OCI-M2 (cell line): Measurements from ENCODE around the gene RPS15.
"Not testable (repeated sequence)": the region's sequence is repeated elsewhere in the genome, so short reads cannot be mapped to it uniquely, and the experiment has no call there.

ENCODE experiments used
- DNase-seq: peaks from one replicate; lab custom pipeline; 2025; ENCODE audit not compliant: unreplicated experiment; lab: John Stamatoyannopoulos, UW

RPS15 gene

DNA sequence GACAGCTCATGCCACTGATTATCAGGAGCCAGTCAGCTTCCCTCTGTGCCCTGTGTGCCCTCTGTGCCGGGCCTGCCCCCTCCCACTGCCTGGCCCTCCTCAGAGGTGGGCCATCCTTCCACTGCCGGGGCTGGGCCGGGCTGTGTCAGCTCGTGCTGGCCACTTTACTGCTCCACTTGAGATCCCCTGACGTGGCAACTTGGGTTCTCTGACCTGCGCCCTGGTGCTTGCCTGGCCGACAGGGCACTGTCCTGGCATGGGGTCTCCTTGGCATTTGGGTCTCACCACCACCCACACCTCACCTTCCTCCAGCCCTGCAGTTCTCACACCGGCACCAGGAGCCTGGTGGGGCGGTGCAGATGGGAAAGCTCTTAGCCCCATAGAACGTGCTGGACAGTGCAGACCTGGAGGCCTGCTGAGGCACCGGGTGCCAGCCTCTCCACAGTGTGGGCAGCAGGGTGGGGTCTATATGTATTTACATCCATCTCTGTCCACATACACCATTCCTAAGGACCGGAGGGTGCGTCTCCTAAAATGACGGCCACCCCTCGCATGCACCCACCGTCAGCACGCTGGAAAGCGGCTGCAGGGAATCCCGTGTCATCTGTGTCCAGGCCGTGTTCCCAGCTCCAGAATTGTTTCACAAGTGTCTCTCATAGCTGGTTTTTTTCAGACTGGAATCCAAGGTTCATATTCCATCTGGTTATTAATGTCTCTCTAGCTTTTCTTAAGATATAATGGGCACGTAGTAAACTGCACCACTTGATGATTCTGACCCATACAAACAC, 19.1 kb upstream of the RPS15 start:
- no peak for DNase-seq

DNA sequence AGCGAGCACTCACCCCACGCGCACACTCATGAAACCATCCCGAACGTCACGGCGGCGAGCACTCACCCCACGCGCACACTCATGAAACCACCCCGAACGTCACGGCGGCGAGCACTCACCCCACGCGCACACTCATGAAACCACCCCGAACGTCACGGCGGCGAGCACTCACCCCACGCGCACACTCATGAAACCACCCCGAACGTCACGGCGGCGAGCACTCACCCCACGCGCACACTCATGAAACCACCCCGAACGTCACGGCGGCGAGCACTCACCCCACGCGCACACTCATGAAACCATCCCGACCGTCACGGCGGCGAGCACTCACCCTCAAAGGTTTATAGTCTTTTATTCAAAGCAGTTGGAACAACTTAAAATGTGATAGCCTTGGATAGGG, 18.1 kb upstream of the RPS15 start:
- DNase-seq: not testable (repeated sequence)

DNA sequence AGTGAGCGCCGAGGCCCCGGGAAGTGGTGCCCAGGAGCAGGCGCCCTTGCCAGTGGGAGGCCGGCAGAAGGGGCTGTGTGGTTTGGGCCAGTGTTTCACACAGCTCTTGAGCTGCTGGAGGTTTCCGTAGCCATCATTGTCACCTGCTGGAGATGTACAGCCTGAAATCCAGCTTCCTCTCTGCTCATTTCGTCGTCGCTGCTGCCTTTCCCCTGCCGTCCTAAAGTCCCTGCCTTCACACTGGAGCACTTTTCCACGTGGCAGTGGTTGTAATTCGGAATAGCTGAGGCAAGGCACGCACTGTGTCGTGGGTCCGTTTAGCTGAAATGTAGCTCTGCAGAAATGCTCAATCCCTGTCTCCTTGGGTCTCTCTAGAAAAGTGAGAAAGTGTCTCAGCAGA, 17.6 kb upstream of the RPS15 start:
- DNase-seq: no peak

DNA sequence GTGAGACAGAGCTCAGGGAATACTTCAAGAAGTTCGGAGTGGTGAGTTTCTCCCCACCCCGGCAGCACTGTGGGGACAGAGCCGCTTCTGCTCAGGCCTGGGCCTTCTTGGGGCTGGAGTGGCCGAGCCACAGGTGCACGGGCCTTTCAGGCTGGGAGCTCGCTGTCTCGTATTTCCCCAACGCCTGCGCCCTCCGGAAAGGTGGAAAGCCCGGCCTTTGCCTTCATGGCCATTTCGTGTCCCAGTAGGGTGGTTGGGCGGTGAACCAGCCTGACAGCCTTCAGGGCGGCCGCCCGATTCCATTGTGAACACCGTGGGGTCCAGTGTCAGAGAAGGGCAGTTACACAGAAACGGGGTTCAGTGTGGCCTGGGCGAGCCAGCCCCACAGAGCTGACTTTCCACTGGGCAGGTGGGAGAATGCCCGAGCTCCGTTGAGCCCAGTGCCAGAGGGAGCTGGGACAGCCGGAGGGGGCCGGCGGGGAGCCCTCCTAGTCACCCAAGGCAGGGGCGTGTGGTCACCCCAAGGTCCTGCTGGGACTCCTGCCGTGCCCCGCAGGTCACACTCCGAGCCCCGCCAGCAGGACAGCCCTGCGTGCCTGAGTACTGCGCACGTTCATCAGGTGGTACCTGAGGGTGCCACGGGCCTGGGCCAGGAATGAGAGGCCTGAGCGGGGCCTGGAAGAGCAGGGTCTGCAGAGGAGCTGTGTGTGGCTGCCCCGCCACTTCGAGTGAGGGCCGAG, 16.8 kb upstream of the RPS15 start:
- DNase-seq: no peak

GRCh38 chr19:1421958-1422305, 16.3 kb upstream of the RPS15 start:
- no peak for DNase-seq

DNA sequence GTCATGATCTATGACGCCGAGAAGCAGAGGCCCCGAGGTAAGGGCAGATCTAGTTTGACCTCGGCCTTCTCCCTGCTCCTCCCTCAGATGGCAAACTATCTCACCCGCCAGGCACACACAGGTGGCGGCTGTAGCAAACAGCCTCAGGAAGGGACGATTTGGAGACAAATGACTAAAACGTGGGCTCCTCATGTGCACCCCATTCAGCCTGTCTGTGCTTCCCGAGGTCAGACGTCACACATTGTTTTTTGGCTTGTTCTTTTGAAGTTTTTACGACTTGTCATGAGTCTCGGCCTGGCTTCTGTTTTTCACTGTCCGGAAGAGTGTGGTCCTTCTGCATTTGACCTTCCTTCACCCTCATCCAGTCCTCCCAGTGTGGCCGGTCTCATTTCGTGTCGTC, 15.8 kb upstream of the RPS15 start:
- no peak for DNase-seq

GRCh38 chr19:1422943-1423342, 15.3 kb upstream of the RPS15 start:
- DNase-seq: no peak

DNA sequence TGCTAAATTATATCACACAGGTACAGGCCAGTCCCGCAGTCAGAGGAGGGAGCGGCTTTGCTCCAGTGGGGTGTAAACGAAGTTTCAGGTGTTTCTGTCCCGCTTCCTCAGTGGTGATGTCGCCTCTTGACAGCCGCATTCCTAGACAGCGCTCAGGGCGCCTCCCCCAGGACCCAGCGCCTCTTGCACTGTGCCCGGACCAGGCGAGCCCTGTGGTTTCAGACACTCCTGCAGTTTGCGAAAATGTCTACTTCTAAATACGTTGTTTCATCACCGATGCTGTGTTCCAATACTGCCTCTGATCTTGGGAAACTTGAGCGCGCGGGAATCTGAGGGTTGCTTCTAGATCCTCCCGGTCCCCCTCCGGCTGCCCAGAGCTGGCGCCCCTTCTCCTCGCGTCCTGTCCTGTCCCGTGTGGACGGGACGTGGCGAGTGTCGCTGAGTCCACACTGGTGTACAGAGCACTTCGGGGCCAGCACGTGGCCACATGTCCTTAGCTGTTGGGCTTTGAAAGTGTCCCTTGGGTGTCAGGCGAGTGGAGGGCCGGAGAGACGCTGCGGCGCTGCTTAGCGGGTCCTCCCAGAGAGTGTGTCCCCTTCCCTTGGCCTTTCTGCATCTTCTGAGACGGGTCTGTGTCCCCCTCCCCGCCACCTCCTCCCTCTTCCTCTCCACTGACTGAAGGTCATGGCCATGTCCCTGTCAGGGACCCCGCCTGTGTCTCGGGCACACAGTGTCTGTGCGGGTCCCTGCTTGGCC, 14.6 kb upstream of the RPS15 start:
- no peak for DNase-seq

GRCh38 chr19:1424192-1424955, 13.8 kb upstream of the RPS15 start:
- no peak for DNase-seq

DNA sequence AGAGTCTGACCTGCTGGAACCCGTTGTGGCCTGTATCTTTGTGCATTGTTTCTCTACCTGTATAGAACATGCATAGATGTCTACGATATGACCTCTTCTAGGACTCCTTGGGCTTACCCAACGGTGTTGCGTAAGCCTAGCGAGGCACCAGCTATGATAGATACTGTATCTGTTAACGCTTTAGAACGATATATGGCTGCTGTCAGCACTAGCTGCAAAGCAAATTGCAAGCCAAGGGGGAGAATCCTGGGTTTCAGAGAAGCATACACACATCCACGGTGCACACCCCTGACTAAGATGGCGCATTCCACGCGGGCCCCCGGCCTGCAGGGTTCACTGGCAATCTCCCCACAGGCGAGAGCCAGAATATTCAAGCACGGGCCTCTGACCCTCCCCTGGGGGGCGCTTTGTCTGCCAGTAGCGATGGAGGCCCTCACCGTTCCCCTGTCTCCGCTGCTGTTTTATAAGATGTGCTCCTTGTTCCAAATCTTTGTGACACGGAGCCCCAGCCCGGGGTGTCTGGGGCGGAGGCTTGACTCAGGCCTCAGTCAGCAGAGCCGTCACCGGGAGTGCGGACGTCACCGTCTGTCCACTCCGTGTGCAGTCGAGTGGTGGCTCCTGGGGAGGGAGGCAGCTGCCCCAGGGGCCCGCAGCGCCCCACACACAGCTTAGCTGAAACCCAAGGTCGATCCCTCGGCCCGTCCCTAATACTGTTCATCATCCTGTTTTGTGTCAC, 12.9 kb upstream of the RPS15 start:
- no peak for DNase-seq

GRCh38 chr19:1425902-1426301, 12.3 kb upstream of the RPS15 start:
- DNase-seq: no peak

DNA sequence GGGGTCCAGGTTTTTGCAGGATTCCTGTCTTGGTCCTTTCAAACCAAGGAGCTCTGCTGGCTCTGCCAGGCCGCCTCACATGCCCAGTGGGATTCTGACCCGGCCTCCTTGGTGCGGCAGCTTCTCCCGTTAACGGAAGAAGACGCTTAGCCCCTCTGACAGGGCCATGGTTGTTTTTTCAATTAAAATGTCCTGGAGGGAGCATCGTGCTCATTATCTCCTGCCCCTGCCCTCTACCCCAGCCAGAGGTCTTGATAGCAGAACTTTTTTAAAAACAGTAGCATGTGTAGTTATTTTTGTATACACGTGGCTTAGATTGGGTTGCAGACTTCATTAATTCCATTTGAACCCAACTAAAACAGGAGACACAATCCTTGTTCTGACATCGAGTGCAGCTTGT, 11.5 kb upstream of the RPS15 start:
- DNase-seq: no peak

DNA sequence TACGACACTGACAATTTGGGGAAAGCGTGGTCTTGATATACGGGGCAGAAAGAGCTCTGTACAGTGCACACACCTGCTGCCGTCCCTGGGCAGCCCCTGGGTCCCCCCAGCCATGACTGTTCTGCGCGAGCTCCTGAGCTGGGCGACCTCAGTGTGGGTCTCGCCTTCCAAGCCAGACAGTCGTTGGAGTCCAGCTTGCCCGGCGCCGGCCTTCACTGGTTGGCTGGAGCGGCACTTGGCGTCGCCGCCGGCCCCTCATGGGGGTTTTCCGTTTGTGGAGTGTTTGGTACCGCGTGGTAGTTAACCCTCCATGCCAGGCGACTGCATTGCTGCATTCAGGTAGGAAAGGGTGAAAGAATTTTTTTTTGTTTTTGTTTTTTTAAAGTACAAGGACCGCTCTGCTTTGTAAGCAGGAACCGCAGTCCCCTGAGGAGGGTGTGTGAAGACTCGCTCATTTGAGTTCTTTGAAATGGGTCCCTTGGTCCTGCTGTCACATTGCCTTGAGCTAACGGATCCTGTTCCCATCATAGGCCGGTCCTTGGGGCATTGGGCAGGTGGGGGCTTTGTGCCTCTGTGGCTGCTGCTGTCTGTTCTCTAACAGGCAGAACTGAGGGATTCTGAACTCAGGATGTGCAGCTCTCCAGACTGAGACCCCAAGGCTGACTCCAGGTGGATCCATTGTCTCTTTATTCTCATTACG, 10.8 kb upstream of the RPS15 start:
- DNase-seq: no peak

- DNase-seq: no peak
Measured at GRCh38 chr19:1428738-1429391, 9.3 kb upstream of the RPS15 start.

DNA sequence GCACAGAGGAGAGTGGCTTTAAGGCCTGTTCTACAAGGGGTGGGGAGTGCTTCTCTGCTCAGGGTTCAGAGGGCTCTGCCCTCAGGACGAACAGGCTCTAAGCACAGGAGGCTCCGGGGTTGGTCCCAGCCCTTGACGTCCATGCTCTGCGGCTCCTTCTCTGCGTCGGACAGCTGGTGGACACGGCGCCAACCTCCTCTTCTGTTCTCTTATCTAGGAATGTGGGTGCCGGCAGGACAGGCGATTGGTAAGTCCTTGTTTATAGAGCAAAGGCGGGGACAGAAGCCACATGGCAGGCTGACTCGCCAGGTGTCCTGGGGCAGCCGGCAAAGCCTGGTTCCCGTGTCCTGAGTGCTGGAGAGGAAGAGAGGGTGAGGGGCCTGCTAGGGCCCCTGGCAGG, 8.4 kb upstream of the RPS15 start:
- no peak for DNase-seq

- no peak for DNase-seq
Measured at GRCh38 chr19:1430246-1430645, 8.0 kb upstream of the RPS15 start.

- DNase-seq: no peak
Measured at GRCh38 chr19:1431759-1432506, 6.3 kb upstream of the RPS15 start.

DNA sequence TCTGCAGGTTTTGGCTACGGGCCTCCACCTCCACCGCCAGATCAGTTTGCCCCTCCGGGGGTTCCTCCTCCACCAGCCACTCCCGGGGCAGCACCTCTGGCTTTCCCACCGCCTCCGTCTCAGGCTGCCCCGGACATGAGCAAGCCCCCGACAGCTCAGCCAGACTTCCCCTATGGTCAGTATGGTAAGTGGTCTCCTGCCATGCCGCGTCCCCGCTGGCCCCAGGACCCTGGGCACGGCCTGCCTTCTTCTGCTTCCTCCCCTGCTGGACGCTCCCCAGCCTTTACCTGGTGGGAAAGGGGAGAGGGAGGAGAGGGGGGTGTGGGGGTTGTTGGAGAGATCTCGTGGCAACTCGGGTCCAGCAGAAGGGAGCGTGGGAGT, 5.7 kb upstream of the RPS15 start:
- DNase-seq: no peak
